Natural killer cell (primary cell): ENCODE measurements around the gene TCEAL3. TPM values are rescaled to one million over a fixed set of nuclear protein-coding genes. Genes with fewer than 3 reads are reported as not detected.
A peak's percentile ranks its signal among the peaks of the same experiment; 100 is the strongest.

Source experiments
- ATAC-seq, 3 donors: fragments of 150-1000 bp in 2 of 3; fragments of 200-7000 bp in 1 of 3; cut with Tn5 transposase; 1 replicate in 1 of 3; 2 replicates in 2 of 3; pipeline ENCODE4 v1.10.0; 2021; ENCODE audit warnings: mild to moderate bottlenecking in 2 of 3, moderate library complexity in 2 of 3
- DNase-seq, 2 donors: peaks; one replicate each; pipeline versions ENCODE4 v3.0.0 to v3.0.0-alpha.2; 2013 to 2021; ENCODE audit warnings: mixed read lengths in 1 of 2
- H3K27ac ChIP-seq: one replicate; pipeline ENCODE4 v1.5.1; 2013; ENCODE audit warnings: mild to moderate bottlenecking, low read length
- H3K27me3 ChIP-seq: one replicate; pipeline ENCODE4 v1.6.1; 2013; ENCODE audit warnings: low read length; ENCODE audit not compliant: control insufficient read depth, insufficient read depth
- H3K36me3 ChIP-seq: one replicate; pipeline ENCODE4 v1.6.1; 2013; ENCODE audit warnings: low read length; ENCODE audit not compliant: control insufficient read depth, insufficient read depth
- H3K4me1 ChIP-seq: one replicate; pipeline ENCODE4 v1.6.1; 2013; ENCODE audit warnings: low read length; ENCODE audit not compliant: control insufficient read depth, insufficient read depth
- H3K4me3 ChIP-seq: one replicate; pipeline ENCODE4 v1.5.1; 2013; ENCODE audit warnings: low read length
- H3K9me3 ChIP-seq: one replicate; pipeline ENCODE4 v1.6.1; 2013; ENCODE audit warnings: low read length; ENCODE audit not compliant: control insufficient read depth, insufficient read depth
- H3K27ac Mint-ChIP-seq, 2 donors: one replicate each; pipeline ENCODE4 v1.8.0; 2022; ENCODE audit warnings: mild to moderate bottlenecking in 2 of 2, mixed read lengths in 2 of 2, moderate library complexity in 1 of 2
- H3K27me3 Mint-ChIP-seq, 2 donors: one replicate each; pipeline ENCODE4 v1.8.0; 2022; ENCODE audit warnings: low read depth in 2 of 2, mixed read lengths in 2 of 2
- H3K36me3 Mint-ChIP-seq: one replicate; pipeline ENCODE4 v1.8.0; 2022; ENCODE audit warnings: mixed read lengths
- H3K4me1 Mint-ChIP-seq, 2 donors: one replicate each; pipeline ENCODE4 v1.8.0; 2022; ENCODE audit warnings: mixed read lengths in 2 of 2
- H3K4me3 Mint-ChIP-seq: one replicate; pipeline ENCODE4 v1.8.0; 2022; ENCODE audit warnings: mild to moderate bottlenecking, moderate library complexity, mixed read lengths
- H3K9me3 Mint-ChIP-seq, 2 donors: one replicate each; pipeline ENCODE4 v1.8.0; 2022; ENCODE audit warnings: mixed read lengths in 2 of 2
- WGBS: methylation state at CpG from one replicate; pipeline ENCODE4 v1.1.7; 2013; ENCODE audit warnings: missing lambda C conversion rate; ENCODE audit not compliant: insufficient coverage; 5-methylcytosine and 5-hydroxymethylcytosine counted together
- intact Hi-C: fragments of 100-400 bp; cut with micrococcal nuclease; formaldehyde crosslinking; loops from one replicate; pipeline ENCODE4 v1.14.2; 2022
- total RNA-seq, 4 donors: library from RNA; stranded (reverse); fragments of 120-200 nt in 1 of 4; gene quantifications; one replicate each; pipeline versions ENCODE4 v1.2.3 to v1.2.4, GENCODE V29; 2013 to 2022
- TF ChIP-seq, protein P1 (sequence below): fragments of 200-600 bp; IDR thresholded peaks from one replicate; pipeline ENCODE4 v1.8.0; 2022; ENCODE audit warnings: antibody characterized with exemption

Gene TCEAL3
- total RNA-seq, 3 donors from 2014 or later (not counting 1 experiment from before 2014, with no cell fraction given) = 6.2 to 8.7 (median 8.4) TPM

- Histone ChIP-seq H3K4me3 (no peak overlapping the region), H3K27ac (no peak overlapping the region), H3K27me3 (no peaks in the 10 kb centered on the region), H3K36me3 (no peaks in the 10 kb centered on the region), H3K9me3 (no peaks in the 10 kb centered on the region), H3K4me1 (no peaks in the 10 kb centered on the region)
- Mint-ChIP-seq H3K36me3 (no peaks in the 10 kb centered on the region), H3K4me1 (no peaks in the 10 kb centered on the region), H3K27me3 (no peaks in the 10 kb centered on the region), H3K27ac (no peak overlapping the region), H3K9me3 (no peaks in the 10 kb centered on the region), H3K4me3 (no peak overlapping the region)
- intact Hi-C loops = no loop called here
- TF ChIP-seq, protein P1, sequence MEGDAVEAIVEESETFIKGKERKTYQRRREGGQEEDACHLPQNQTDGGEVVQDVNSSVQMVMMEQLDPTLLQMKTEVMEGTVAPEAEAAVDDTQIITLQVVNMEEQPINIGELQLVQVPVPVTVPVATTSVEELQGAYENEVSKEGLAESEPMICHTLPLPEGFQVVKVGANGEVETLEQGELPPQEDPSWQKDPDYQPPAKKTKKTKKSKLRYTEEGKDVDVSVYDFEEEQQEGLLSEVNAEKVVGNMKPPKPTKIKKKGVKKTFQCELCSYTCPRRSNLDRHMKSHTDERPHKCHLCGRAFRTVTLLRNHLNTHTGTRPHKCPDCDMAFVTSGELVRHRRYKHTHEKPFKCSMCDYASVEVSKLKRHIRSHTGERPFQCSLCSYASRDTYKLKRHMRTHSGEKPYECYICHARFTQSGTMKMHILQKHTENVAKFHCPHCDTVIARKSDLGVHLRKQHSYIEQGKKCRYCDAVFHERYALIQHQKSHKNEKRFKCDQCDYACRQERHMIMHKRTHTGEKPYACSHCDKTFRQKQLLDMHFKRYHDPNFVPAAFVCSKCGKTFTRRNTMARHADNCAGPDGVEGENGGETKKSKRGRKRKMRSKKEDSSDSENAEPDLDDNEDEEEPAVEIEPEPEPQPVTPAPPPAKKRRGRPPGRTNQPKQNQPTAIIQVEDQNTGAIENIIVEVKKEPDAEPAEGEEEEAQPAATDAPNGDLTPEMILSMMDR = no peak
- ATAC-seq (no peak), DNase-seq (no peak)
Observed at GRCh38 chrX:103615781-103616371, 8.1 kb downstream of the TCEAL3 start.

- no peaks in the 10 kb centered on the region for H3K27me3 Mint-ChIP-seq
- TF ChIP-seq, protein P1 = no peak
Observed at GRCh38 chrX:103616676-103617186, 9.0 kb downstream of the TCEAL3 start.

GRCh38 chrX:103624111-103624510 is 16.3 kb downstream of the TCEAL3 start:
- no peak overlapping the region for H3K27ac Mint-ChIP-seq
- TF ChIP-seq, protein P1 = no peak
- no peaks in the 10 kb centered on the region for H3K9me3 ChIP-seq
- WGBS = 68% methylated on average over 3 of the region's 4 CpGs
- peaks cover 0 to 9% of the 10 kb centered on the region in 2 donors for H3K4me1 Mint-ChIP-seq
- no peak overlapping the region for H3K4me3 ChIP-seq
- ATAC-seq (no peak), DNase-seq (no peak)
- no peaks in the 10 kb centered on the region for H3K9me3 Mint-ChIP-seq
- peaks cover 0 to 5% of the 10 kb centered on the region in 2 donors for H3K27me3 Mint-ChIP-seq
- peaks cover 4% of the 10 kb centered on the region for H3K4me1 ChIP-seq
- H3K27ac ChIP-seq = no peak overlapping the region
- H3K36me3 Mint-ChIP-seq = no peaks in the 10 kb centered on the region
- H3K4me3 Mint-ChIP-seq = no peak overlapping the region
- no peaks in the 10 kb centered on the region for H3K36me3 ChIP-seq
- intact Hi-C loops = no loop called here
- H3K27me3 ChIP-seq = no peaks in the 10 kb centered on the region

More at GRCh38 chrX:103616676-103617186, 9.0 kb downstream of the TCEAL3 start:
- 69% methylated on average over 1 of the region's 1 CpG for WGBS
- H3K27me3 ChIP-seq = no peaks in the 10 kb centered on the region
- Mint-ChIP-seq H3K4me1 (no peaks in the 10 kb centered on the region), H3K27ac (no peak overlapping the region), H3K9me3 (no peaks in the 10 kb centered on the region), H3K4me3 (no peak overlapping the region), H3K36me3 (no peaks in the 10 kb centered on the region)
- DNase-seq (no peak), ATAC-seq (no peak)
- no peak overlapping the region for H3K27ac ChIP-seq
- H3K36me3 ChIP-seq = no peaks in the 10 kb centered on the region
- H3K4me1 ChIP-seq = no peaks in the 10 kb centered on the region
- no peaks in the 10 kb centered on the region for H3K9me3 ChIP-seq
- no peak overlapping the region for H3K4me3 ChIP-seq
- intact Hi-C loops = no loop called here

- Mint-ChIP-seq H3K27me3 (peaks cover 0 to 5% of the 10 kb centered on the region in 2 donors), H3K4me3 (peak overlapping the region; percentile 25), H3K9me3 (no peaks in the 10 kb centered on the region), H3K4me1 (peaks cover 11 to 20% of the 10 kb centered on the region in 2 donors), H3K27ac (peak overlapping the region; percentile 28), H3K36me3 (no peaks in the 10 kb centered on the region)
- DNase-seq = no peak
- Histone ChIP-seq H3K27me3 (no peaks in the 10 kb centered on the region), H3K36me3 (no peaks in the 10 kb centered on the region), H3K4me3 (no peak overlapping the region), H3K27ac (no peak overlapping the region), H3K9me3 (no peaks in the 10 kb centered on the region), H3K4me1 (peaks cover 10% of the 10 kb centered on the region)
- no peak for ATAC-seq
- TF ChIP-seq, protein P1 = no peak
- intact Hi-C loops = no loop called here
Observed at GRCh38 chrX:103626855-103627254, 19.1 kb downstream of the TCEAL3 start.
